H1 (cell line): ENCODE results near the gene ABCC9. TPM values are rescaled to one million over a fixed set of nuclear protein-coding genes. Genes with fewer than 3 reads are reported as not detected.
"Not testable (repeated sequence)": the region's sequence is repeated elsewhere in the genome, so short reads cannot be mapped to it uniquely, and the experiment has no call there.

Experiments used
- CTCF ChIA-PET: fragments of 300-600 bp; sonication (Branson Sonifier 250); formaldehyde crosslinking; loops from one replicate; lab custom pipeline; 2021; ENCODE audit not compliant: partially characterized antibody; lab: Charles Lee
- POLR2A ChIA-PET: fragments of 300-600 bp; sonication (Branson Sonifier 250); formaldehyde crosslinking; loops from one replicate; lab custom pipeline; 2021; ENCODE audit warnings: inconsistent platforms; ENCODE audit not compliant: partially characterized antibody; lab: Charles Lee
- DNase-seq, 2 experiments: peaks; one replicate each; pipeline versions ENCODE4 v3.0.0 to v3.0.0-alpha.2; 2010 to 2022; ENCODE audit warnings: low spot score in 2 of 2, low read depth in 1 of 2, mixed read lengths in 1 of 2
- FAIRE-seq: peaks from 2 replicates; lab custom pipeline; 2011; peaks lifted over from hg19 to GRCh38; lab: Jason Lieb, UNC
- H2AFZ ChIP-seq: 2 replicates; pipeline ENCODE4 v1.8.1; 2012; ENCODE audit warnings: low read length, inconsistent platforms
- H2AK5ac ChIP-seq: 2 replicates; pipeline ENCODE4 v1.6.1; 2013; ENCODE audit warnings: low read depth, low read length
- H2BK120ac ChIP-seq: replicated peaks from 2 replicates; pipeline ENCODE3; 2013; ENCODE audit warnings: low read depth, low read length, inconsistent platforms
- H2BK12ac ChIP-seq: 2 replicates; pipeline ENCODE4 v1.6.1; 2013; ENCODE audit warnings: low read depth, low read length
- H2BK15ac ChIP-seq: 2 replicates; pipeline ENCODE4 v1.6.1; 2013; ENCODE audit warnings: low read length
- H2BK20ac ChIP-seq: 2 replicates; pipeline ENCODE4 v1.6.1; 2013; ENCODE audit warnings: low read length
- H2BK5ac ChIP-seq: 2 replicates; pipeline ENCODE4 v1.6.1; 2013; ENCODE audit warnings: low read depth, low read length
- H3K14ac ChIP-seq: 2 replicates; pipeline ENCODE4 v1.6.1; 2013; ENCODE audit warnings: inconsistent platforms; ENCODE audit not compliant: insufficient read length
- H3K18ac ChIP-seq: 2 replicates; pipeline ENCODE4 v1.6.1; 2013; ENCODE audit warnings: low read length; ENCODE audit errors: extremely low read depth
- H3K23ac ChIP-seq: 2 replicates; pipeline ENCODE4 v1.6.1; 2013; ENCODE audit warnings: inconsistent platforms; ENCODE audit not compliant: insufficient read length
- H3K23me2 ChIP-seq: 2 replicates; pipeline ENCODE4 v1.6.1; 2013; ENCODE audit warnings: low read depth, low read length
- H3K27ac ChIP-seq: 2 replicates; pipeline ENCODE4 v1.6.1; 2011; ENCODE audit warnings: low read depth, low read length, inconsistent platforms
- H3K27me3 ChIP-seq, 4 experiments: replicated peaks in 1 of 4; 1 replicate in 1 of 4; 2 replicates in 3 of 4; pipeline versions ENCODE4 v1.6.1 to v1.8.1; 2011 to 2013; ENCODE audit warnings: low read length in 3 of 4, mild to moderate bottlenecking in 3 of 4, inconsistent platforms in 2 of 4, mixed read lengths in 2 of 4, moderate library complexity in 1 of 4; ENCODE audit not compliant: control insufficient read depth in 3 of 4, insufficient read depth in 3 of 4; ENCODE audit errors: extremely low read depth in 1 of 4
- H3K36me3 ChIP-seq, 4 experiments: 2 replicates each; pipeline versions ENCODE4 v1.6.1 to v1.8.1; 2011 to 2013; ENCODE audit warnings: mild to moderate bottlenecking in 4 of 4, low read length in 3 of 4, moderate library complexity in 2 of 4, control low read depth in 1 of 4, inconsistent platforms in 1 of 4; ENCODE audit not compliant: insufficient read depth in 4 of 4, control insufficient read depth in 2 of 4
- H3K4ac ChIP-seq: replicated peaks from 2 replicates; pipeline ENCODE3; 2013; ENCODE audit warnings: low read length, low read depth, mixed read lengths, inconsistent platforms; ENCODE audit not compliant: insufficient read length
- H3K4me1 ChIP-seq, 4 experiments: replicated peaks in 1 of 4; 1 replicate in 1 of 4; 2 replicates in 3 of 4; pipeline versions ENCODE4 v1.6.1 to v1.8.1; 2011 to 2013; ENCODE audit warnings: low read length in 3 of 4, inconsistent platforms in 2 of 4, mixed read lengths in 1 of 4; ENCODE audit not compliant: insufficient read depth in 4 of 4, control insufficient read depth in 3 of 4
- H3K4me2 ChIP-seq, 2 experiments: 2 replicates each; pipeline versions ENCODE4 v1.6.1 to v1.8.1; 2011 to 2013; ENCODE audit warnings: low read depth in 2 of 2, low read length in 2 of 2, control low read depth in 1 of 2, inconsistent platforms in 1 of 2, mild to moderate bottlenecking in 1 of 2; ENCODE audit not compliant: insufficient read depth in 1 of 2
- H3K4me3 ChIP-seq, 4 experiments: fragments of 200-600, 300-600 bp in 1 of 4; sonication (generic), shearing (Covaris generic), sonication (Bioruptor Twin) in 1 of 4; 2 replicates each; pipeline versions ENCODE4 v1.5.1 to v1.8.1; 2011 to 2016; ENCODE audit warnings: low read length in 4 of 4, low read depth in 3 of 4, control low read depth in 2 of 4, inconsistent platforms in 2 of 4, mild to moderate bottlenecking in 2 of 4, mixed read lengths in 1 of 4, moderate library complexity in 1 of 4; ENCODE audit not compliant: insufficient read depth in 2 of 4; ENCODE audit errors: extremely low read depth in 1 of 4
- H3K56ac ChIP-seq: replicated peaks from 2 replicates; pipeline ENCODE3; 2013; ENCODE audit warnings: low read depth, mild to moderate bottlenecking, mixed read lengths, low read length, inconsistent platforms; ENCODE audit not compliant: insufficient read length
- H3K79me1 ChIP-seq: 2 replicates; pipeline ENCODE4 v1.6.1; 2013; ENCODE audit warnings: low read depth, low read length, control low read depth
- H3K79me2 ChIP-seq, 2 experiments: 2 replicates each; pipeline versions ENCODE4 v1.6.1 to v1.8.1; 2012 to 2013; ENCODE audit warnings: low read length in 2 of 2, mild to moderate bottlenecking in 2 of 2, inconsistent platforms in 1 of 2; ENCODE audit not compliant: insufficient read depth in 2 of 2, control insufficient read depth in 1 of 2
- H3K9ac ChIP-seq, 4 experiments: replicated peaks in 1 of 4; 1 replicate in 1 of 4; 2 replicates in 3 of 4; pipeline versions ENCODE4 v1.6.1 to v1.8.1; 2011 to 2013; ENCODE audit warnings: low read depth in 3 of 4, low read length in 3 of 4, control low read depth in 2 of 4, mild to moderate bottlenecking in 2 of 4, moderate library complexity in 2 of 4, inconsistent platforms in 1 of 4; ENCODE audit errors: extremely low read depth in 1 of 4
- H3K9me3 ChIP-seq, 2 experiments: 2 replicates each; pipeline versions ENCODE4 v1.6.1 to v1.8.1; 2012 to 2013; ENCODE audit warnings: mild to moderate bottlenecking in 2 of 2, moderate library complexity in 2 of 2, control low read depth in 1 of 2, inconsistent platforms in 1 of 2, low read depth in 1 of 2, low read length in 1 of 2, mixed read lengths in 1 of 2; ENCODE audit not compliant: insufficient read depth in 2 of 2
- H4K20me1 ChIP-seq, 2 experiments: replicated peaks in 1 of 2; 2 replicates each; pipeline versions ENCODE3 to v1.8.1; 2011 to 2013; ENCODE audit warnings: inconsistent platforms in 2 of 2, low read length in 2 of 2, mild to moderate bottlenecking in 1 of 2; ENCODE audit not compliant: insufficient read depth in 2 of 2, control insufficient read depth in 1 of 2
- H4K5ac ChIP-seq: 2 replicates; pipeline ENCODE4 v1.6.1; 2013; ENCODE audit warnings: low read length, low read depth, mixed read lengths, inconsistent platforms; ENCODE audit not compliant: insufficient read length
- H4K8ac ChIP-seq: 2 replicates; pipeline ENCODE4 v1.8.0; 2013; ENCODE audit warnings: mild to moderate bottlenecking, moderate library complexity, low read length, inconsistent platforms; ENCODE audit not compliant: insufficient read depth; ENCODE audit errors: extremely low read depth
- H4K91ac ChIP-seq: replicated peaks from 2 replicates; pipeline ENCODE3; 2013; ENCODE audit warnings: low read length, mixed read lengths, inconsistent platforms; ENCODE audit not compliant: insufficient read length
- WGBS, 2 experiments: shearing (Covaris generic) in 1 of 2; methylation state at CpG; one replicate each; pipeline versions ENCODE4 v1.1.6 to v1.1.7; 2013 to 2015; ENCODE audit warnings: low lambda C conversion rate in 2 of 2, mixed read lengths in 2 of 2, inconsistent platforms in 1 of 2, low coverage in 1 of 2, missing lambda C conversion rate in 1 of 2; ENCODE audit not compliant: insufficient replicate concordance in 2 of 2, insufficient coverage in 1 of 2, insufficient read length in 1 of 2; ENCODE audit errors: extremely low coverage in 1 of 2, missing lambda C conversion rate in 1 of 2; 5-methylcytosine and 5-hydroxymethylcytosine counted together
- polyA plus RNA-seq, 7 experiments: library from polyadenylated mRNA; depleted of rRNA in 3 of 7; stranded (reverse) in 5 of 7; unstranded in 2 of 7; fragments of >200 nt in 5 of 7; fragments of 200-250 nt in 2 of 7; gene quantifications; 1 replicate in 5 of 7; 2 replicates in 1 of 7; 4 replicates in 1 of 7; pipeline versions ENCODE4 v1.2.1 to v1.2.3, GENCODE V29; 2011 to 2013; ENCODE audit warnings: missing spikeins in 2 of 7, mixed read lengths in 2 of 7
- total RNA-seq: library from RNA; stranded (reverse); fragmentation: NEBNext Ultra II Directional; extraction: Animal tissue kit (Norgen Biotek cat#: 25700); gene quantifications from 2 replicates; pipeline ENCODE4 v1.2.1, GENCODE V29; 2021

ABCC9 gene
- total and polyA plus RNA-seq, 2 of the 8 experiments (the other 6 are each of a cell fraction or from before 2014, with no cell fraction given): under 0.01 TPM; not detected in 1

GRCh38 chr12:21794807-21795595 is 146.2 kb downstream of the ABCC9 start:
- H3K4ac ChIP-seq, H4K5ac ChIP-seq, H3K14ac ChIP-seq, H3K36me3 ChIP-seq, H2AFZ ChIP-seq, H4K8ac ChIP-seq, H3K4me1 ChIP-seq, H3K27ac ChIP-seq, POLR2A ChIA-PET, H3K79me2 ChIP-seq, H4K20me1 ChIP-seq, H3K9ac ChIP-seq, H2BK5ac ChIP-seq, H3K9me3 ChIP-seq, H3K56ac ChIP-seq, H3K18ac ChIP-seq, H3K27me3 ChIP-seq, H3K23me2 ChIP-seq, DNase-seq, H3K79me1 ChIP-seq, H2AK5ac ChIP-seq, FAIRE-seq, H3K4me3 ChIP-seq, H3K23ac ChIP-seq, H4K91ac ChIP-seq, H2BK20ac ChIP-seq, H3K4me2 ChIP-seq, H2BK12ac ChIP-seq, H2BK15ac ChIP-seq, H2BK120ac ChIP-seq: not testable (repeated sequence)
- 96% methylated on average over 8 of the region's 8 CpGs; no CpG with 5 or more reads in 1 of the 2 experiments for WGBS, 2 experiments
- CTCF ChIA-PET: interaction anchor here (0.9 to 1.2 kb wide), 2 partner anchors 15 to 194 kb away, joined by 3 to 4 read pairs; no protein-coding TSS in a partner anchor

- H3K23ac ChIP-seq, POLR2A ChIA-PET, H4K91ac ChIP-seq, H2BK12ac ChIP-seq, H3K4me3 ChIP-seq, H3K27ac ChIP-seq, CTCF ChIA-PET, H3K14ac ChIP-seq, H3K18ac ChIP-seq, H2BK15ac ChIP-seq, H3K9me3 ChIP-seq, H3K79me2 ChIP-seq, H2BK120ac ChIP-seq, H3K4ac ChIP-seq, FAIRE-seq, H4K20me1 ChIP-seq, H4K8ac ChIP-seq, H2AK5ac ChIP-seq, H2BK5ac ChIP-seq, H2BK20ac ChIP-seq, H3K23me2 ChIP-seq, DNase-seq, H3K79me1 ChIP-seq, H3K56ac ChIP-seq, H2AFZ ChIP-seq, H3K4me2 ChIP-seq, H3K27me3 ChIP-seq, H3K9ac ChIP-seq, H3K36me3 ChIP-seq, H4K5ac ChIP-seq, H3K4me1 ChIP-seq: not testable (repeated sequence)
- WGBS, 2 experiments: 93% methylated on average over 4 of the region's 4 CpGs; no CpG with 5 or more reads in 1 of the 2 experiments
These were observed 151.5 kb downstream of the ABCC9 start for GRCh38 chr12:21789687-21790086.
